CD1c-positive myeloid dendritic cell (primary cell): ENCODE results near the gene FGGY.
A peak's percentile ranks its signal among the peaks of the same experiment; 100 is the strongest.
"Not testable (repeated sequence)": the region's sequence is repeated elsewhere in the genome, so short reads cannot be mapped to it uniquely, and the experiment has no call there.

Experiments used
- DNase-seq: peaks from one replicate; pipeline ENCODE4 v3.0.0-alpha.2; 2016; ENCODE audit errors: extremely low spot score

Gene FGGY

DNA sequence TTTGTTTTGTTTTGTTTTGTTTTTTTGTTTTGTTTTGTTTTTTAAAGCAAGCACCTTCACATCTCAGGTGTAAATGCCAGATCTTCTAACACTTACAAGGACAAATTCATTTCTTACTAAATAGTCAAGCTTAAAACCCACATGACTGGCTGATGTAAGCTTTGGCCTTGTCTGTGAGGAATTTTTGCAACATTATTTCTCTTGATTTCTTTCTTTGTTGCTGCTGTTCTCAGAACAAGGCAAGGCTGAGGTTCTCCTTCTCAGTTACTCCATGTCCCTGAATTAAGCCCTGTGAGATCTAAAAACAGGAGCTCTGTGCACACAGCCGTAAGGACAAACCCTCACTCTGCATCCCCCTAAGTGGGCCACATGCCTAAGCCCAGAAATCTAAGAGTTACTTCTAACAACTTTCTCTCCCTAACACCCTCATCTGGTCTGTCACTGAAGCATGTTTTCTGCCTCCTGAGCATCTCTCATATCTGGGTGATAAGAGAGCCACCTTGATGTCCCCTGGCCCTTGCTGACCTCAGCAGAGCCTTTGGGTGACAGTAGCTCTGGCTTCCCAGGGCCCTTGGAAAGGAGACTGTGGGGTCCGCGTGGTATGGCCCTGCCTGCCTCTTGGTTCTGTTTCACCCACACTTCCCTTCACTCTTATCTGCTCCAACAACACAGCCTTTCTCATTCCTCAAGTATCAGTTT is 436.7 kb downstream of the FGGY start:
- DNase-seq, result no peak

- DNase-seq, result not testable (repeated sequence)
These were observed 439.0 kb downstream of the FGGY start for GRCh38 chr1:59735927-59736326.

- no peak for DNase-seq
These were observed 439.9 kb downstream of the FGGY start for GRCh38 chr1:59736744-59737143.

GRCh38 chr1:59737638-59738037 is 440.7 kb downstream of the FGGY start:
- DNase-seq, result no peak

- DNase-seq, result no peak
These were observed 441.3 kb downstream of the FGGY start for GRCh38 chr1:59738152-59738551.

DNA sequence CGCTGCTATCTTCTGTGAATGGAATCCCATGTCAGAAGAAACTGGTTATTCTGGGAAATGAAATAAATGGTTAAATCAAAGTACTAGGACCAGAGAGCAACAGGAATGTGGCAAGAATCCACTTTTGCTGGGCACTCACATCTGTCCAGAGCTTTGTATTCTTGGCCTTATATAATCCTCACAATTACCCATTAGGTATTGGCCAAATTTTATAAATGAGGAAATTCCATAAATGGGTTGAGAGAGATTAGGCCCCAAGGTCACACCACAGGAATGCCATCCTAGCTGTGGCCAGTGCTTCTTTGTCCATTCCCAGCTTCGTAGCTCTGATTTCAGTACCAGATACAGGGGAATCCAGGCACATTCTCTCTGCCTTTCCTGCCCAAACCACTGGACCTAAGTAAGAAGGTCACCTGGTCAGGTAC is 441.7 kb downstream of the FGGY start:
- DNase-seq, result no peak

- no peak for DNase-seq
These were observed 442.2 kb downstream of the FGGY start for GRCh38 chr1:59739111-59739510.

DNA sequence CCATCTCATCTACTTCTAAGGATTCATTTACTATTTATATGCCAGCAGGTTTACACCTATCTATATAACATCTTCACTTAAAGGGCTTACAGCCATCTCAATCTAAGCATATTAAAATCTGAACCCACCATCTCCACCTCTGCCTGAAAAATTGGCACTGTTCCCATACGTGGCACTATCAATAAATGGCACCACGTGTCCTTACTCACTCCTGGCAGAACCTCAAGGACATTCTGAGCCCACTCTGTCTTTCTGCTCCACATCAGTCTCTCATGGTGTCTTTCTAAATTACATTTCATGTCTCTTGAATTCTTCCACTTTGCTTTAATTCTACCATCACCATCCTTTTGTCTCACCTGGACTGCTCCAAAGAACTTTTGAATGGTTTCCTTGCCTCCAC is 445.6 kb downstream of the FGGY start:
- no peak for DNase-seq

DNA sequence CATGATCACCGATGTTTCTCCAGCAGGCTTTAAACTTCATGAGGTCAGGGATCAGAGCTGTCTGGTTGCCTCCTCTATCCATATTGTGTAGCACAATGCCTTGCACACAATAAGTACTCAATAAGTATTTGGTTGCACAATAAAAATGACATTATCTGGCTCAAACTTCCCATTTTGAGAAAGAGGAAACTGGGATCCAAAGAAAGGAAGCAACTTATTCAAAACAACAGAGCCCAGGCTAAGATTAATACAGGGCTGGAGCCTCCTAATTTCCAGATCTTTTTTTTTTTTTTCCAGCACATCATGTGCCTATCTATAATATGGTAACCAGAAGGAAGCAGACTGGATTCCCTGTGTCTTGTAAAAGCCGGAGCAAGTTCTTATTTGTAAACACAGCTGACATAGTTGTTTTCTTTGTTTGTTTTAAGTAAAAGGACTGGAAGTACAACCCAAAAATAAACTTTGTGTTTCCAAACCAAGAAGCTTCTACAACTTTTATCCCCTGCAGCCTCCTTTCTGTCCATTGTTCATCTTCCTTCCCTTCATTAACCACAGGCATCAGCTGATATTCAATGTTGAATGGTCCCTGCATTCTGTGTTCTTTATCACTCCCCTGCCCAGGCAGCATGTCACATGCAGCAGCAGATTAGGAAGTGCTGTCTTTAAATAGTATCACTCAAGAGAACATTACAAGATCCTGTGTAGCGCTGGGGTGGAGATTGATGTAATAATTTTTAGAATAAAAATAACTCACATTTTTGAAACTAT is 446.6 kb downstream of the FGGY start:
- DNase-seq, result peak; percentile 89

DNA sequence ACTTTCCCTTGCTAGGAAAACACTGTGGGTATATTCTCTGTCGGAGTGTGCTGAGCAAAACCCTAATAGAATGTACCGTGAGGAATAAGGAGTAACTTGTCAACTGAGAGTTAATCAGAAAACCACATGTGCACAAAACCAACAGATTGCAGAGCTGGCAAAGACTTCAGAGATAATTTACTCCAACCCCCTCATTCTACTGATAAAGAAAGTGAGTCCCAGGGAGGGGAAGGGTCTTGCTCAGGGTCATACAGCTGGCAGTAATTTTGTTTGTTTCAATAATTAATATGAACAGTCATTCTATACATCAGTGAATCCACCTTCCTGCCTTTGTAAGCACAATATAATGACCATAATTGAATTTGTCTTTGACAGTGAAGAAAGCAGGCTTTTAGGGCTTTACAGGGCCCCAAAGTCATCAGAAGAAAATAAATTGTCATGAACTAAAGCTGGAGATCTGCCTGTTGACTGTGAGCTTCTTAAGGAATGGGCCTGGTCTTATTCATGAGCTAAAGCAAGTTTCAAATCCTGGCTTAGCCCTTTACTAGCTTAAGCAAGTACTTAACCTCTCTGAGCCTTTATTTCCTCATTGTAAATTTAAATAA is 450.6 kb downstream of the FGGY start:
- no peak for DNase-seq

GRCh38 chr1:59748123-59748522 is 451.2 kb downstream of the FGGY start:
- DNase-seq, result no peak

- DNase-seq, result peak; percentile 86
These were observed 453.6 kb downstream of the FGGY start for GRCh38 chr1:59750328-59751003.

DNA sequence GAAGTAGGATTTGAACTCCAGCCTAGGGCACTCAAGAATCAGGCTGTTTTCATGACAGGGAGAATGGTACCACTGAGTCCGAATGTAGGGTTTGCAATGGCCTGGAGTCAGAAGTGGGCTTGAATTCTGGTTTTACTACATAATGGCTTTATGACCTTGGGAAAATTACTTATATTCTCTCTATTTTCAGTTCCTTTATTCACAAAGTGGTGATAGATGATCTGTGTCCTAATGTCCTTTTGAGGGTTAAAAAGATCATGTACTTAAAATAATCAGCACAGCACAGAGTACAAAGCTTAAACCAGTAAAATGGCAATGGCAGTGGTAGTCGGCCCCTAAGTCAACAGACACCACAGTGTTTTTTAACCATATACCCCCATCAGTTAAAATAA is 454.1 kb downstream of the FGGY start:
- no peak for DNase-seq

DNA sequence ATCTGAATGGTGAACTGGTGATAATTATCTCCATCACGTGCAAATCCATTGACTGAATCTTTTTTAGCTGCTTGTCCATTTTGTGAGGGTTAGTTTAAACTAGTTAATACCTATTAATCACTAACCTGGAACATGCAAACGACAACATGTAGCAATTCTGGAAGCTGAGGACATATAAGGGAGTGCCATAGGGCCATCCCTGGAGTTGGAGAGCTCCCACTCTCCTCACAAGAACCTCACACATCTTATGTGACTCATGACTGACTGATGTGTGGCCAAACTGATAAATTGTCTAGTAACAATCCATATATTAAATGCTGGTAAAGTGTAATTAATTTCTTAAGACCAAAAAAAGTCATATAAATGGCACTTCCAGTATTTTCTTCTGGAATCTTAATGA is 454.9 kb downstream of the FGGY start:
- DNase-seq, result no peak

DNA sequence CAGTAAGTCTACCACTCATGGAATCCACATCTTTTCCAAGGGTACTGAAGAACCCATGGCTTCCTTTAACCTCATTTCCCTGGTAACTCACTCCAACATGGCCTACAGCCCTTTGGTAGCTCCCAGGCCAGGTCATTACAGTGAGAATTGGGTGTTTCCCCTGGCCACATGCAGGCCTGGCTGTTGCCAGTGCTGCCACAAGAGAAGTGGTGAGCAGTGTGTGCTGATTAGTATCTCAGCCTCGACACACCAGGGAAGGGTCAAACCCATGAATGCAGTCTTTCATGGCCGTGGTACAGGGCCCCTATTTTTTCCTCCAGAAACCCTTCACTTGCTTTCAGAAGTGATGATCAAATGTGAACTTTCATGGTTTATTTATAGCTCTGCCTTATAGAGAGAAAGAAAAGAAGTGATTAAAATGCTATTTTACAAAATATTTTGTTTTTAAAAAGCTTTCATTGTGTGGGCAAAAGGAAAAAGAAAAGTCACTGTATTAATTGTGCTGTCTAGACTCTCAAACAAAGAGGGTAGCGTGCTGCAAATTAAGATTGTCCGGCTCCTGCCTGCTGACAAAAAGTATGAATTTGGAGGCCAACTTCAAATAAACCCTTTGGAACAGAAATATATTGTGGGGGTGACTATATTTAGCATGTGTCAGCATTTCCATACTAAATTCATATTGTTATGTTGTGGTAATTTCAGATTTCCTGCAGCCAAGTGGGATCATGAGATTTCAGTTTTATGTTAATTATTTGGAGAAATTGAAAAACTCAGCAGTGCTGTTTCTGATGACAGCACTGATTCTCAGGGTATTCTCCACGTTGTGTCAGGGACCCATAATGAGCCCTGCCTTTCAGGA is 455.9 kb downstream of the FGGY start:
- no peak for DNase-seq

DNA sequence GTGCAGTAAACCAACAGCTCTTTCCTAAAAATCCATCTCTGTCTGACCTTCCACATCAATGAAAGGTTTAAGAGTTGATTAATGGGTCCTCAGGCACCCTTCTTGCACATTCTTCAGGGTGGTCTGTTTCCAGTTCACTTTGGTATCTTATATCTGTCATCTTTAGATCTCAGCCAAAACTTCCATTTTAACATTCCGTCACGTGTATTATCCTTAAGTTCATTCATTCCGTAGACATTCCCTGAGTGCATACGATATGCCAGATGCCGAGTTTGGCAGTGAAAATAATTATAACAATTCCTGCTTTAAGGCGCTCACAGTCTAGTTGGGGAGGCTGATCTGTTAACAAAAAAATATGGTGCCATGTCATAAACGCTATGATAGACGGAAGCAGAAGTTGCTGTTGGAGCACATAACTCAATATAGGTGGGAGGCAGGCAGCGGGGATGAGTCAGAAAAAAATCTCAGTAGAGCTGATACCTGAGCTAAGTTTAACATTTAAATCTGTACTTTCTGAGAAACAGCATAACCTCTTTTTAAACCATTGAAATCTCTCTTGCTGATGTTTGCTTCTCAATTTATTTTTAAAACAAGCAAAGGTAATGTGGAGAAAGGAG is 458.3 kb downstream of the FGGY start:
- DNase-seq, result no peak

DNA sequence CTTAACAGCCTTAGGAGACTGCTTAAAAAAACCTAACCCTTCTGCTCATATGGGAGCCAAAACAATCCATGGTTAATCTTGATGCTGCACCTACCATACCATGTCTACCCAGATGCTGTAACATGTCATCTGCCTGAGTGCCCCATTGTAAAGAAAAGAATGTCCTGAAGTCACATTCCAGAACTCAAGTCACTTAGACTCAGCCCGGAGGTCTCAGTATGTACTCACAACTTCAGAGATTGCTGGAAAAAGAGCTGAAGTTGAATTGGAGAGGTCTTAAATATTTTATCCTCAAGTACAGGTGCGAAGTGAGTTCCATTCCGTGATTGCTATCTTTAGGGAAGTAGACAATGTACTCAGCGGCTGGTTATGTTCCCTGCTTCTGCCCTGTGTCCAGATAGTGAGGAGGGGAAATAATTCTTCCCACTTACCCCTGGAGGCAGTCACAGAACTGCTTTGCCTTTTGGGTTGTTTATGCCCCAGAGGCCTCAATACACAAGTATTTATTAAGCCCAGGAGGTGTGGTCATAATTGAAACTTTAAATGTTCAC is 460.4 kb downstream of the FGGY start:
- no peak for DNase-seq

GRCh38 chr1:59759156-59759925 is 462.4 kb downstream of the FGGY start:
- peak; percentile 85 for DNase-seq

- peak; percentile 6 for DNase-seq
These were observed 464.5 kb downstream of the FGGY start for GRCh38 chr1:59761443-59761842.

DNA sequence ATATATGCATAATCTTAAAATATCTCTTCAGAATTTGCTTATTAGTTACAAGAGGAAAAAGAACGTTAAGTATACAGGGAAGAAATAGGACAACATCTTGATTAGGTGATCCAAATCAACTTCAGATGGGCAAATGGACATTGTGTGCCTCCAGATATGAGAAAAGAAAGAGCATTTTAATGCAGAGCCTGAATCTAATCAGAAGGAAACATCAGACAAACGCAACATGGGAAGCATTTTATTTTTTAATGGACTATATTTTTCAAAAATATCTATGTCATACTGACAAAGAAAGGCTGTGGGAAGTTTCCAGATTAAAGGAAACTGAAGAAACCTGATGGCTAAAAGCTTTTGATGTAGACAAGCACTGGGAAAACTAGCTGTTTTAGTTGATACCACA is 466.5 kb downstream of the FGGY start:
- no peak for DNase-seq
